H1 (cell line): ENCODE results near the gene USP24. TPM values are rescaled to one million over a fixed set of nuclear protein-coding genes. Genes with fewer than 3 reads are reported as not detected.

Experiments used
- ATF2 ChIP-seq: IDR thresholded peaks from 2 replicates; pipeline ENCODE4 v1.6.1; 2012; ENCODE audit warnings: low read length, inconsistent platforms
- GTF2F1 ChIP-seq: IDR thresholded peaks from 2 replicates; pipeline ENCODE4 v1.6.1; 2012; ENCODE audit warnings: low read depth, low read length, improper control_type of control experiment, borderline replicate concordance
- HDAC2 ChIP-seq, 2 experiments: fragments of 300-600 bp in 1 of 2; sonication (generic) in 1 of 2; IDR thresholded peaks; 2 replicates each; pipeline ENCODE4 v1.6.1; 2011 to 2012; ENCODE audit warnings: low read depth in 2 of 2, low read length in 2 of 2, mild to moderate bottlenecking in 2 of 2, moderate library complexity in 2 of 2, borderline replicate concordance in 1 of 2, inconsistent platforms in 1 of 2
- RAD21 ChIP-seq, 2 experiments: IDR thresholded peaks in 1 of 2; conservative IDR thresholded peaks in 1 of 2; 2 replicates each; pipeline ENCODE4 v1.6.1; 2011; ENCODE audit warnings: low read depth in 2 of 2, low read length in 2 of 2, improper control_type of control experiment in 1 of 2, inconsistent platforms in 1 of 2, mild to moderate bottlenecking in 1 of 2, moderate library complexity in 1 of 2
- polyA plus RNA-seq, 7 experiments: library from polyadenylated mRNA; depleted of rRNA in 3 of 7; stranded (reverse) in 5 of 7; unstranded in 2 of 7; fragments of >200 nt in 5 of 7; fragments of 200-250 nt in 2 of 7; gene quantifications; 1 replicate in 5 of 7; 2 replicates in 1 of 7; 4 replicates in 1 of 7; pipeline versions ENCODE4 v1.2.1 to v1.2.3, GENCODE V29; 2011 to 2013; ENCODE audit warnings: missing spikeins in 2 of 7, mixed read lengths in 2 of 7
- total RNA-seq: library from RNA; stranded (reverse); fragmentation: NEBNext Ultra II Directional; extraction: Animal tissue kit (Norgen Biotek cat#: 25700); gene quantifications from 2 replicates; pipeline ENCODE4 v1.2.1, GENCODE V29; 2021

Gene USP24
- total and polyA plus RNA-seq, 2 of the 8 experiments (the other 6 are each of a cell fraction or from before 2014, with no cell fraction given), result 11.1 to 34.6 TPM

DNA sequence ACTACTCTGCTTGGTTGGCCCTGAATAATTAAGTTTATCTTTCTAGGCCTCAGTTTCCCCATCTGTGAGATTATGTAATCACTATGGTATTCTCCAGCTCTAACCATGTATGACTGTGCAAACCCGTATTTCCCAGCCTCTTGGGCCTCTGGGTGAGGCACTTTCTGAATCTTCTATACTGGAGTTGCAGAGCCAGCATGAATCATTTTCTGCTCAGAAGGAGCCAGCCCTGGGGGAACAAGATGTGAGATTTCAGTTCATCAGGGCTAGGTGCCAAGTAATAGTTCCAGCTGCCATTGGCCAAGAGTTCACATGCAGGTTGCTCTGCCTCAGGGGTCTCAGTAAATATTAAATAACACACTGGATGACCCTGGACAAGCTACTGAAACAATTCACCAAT is 47.7 kb upstream of the USP24 start (continued):
- TF ChIP-seq RAD21 (IDR thresholded peaks at IDR 0.05 in 1 of 2, conservative IDR thresholded peaks at IDR 0.05 in 1 of 2; ENCODE audit: low read depth in 2 of 2, low read length in 2 of 2) (no peak), GTF2F1 (no peak), HDAC2 (IDR thresholded peaks at IDR 0.05; ENCODE audit: borderline replicate concordance in 1 of 2, low read depth in 2 of 2, low read length in 2 of 2) (no peak), ATF2 (no peak)
